Tibial artery (tissue), 4 donors: ENCODE measurements around the gene OPN1SW.

Experiments used
- DNase-seq, 2 donors: peaks; one replicate each; pipeline ENCODE4 v3.0.0-alpha.2; 2019
- H3K27ac ChIP-seq, 2 donors: fragments of 200-600 bp; sonication (generic) in 1 of 2; 1 replicate in 1 of 2; 2 replicates in 1 of 2; pipeline ENCODE4 v1.5.1; 2018 to 2019; ENCODE audit warnings: mild to moderate bottlenecking in 1 of 2
- H3K27me3 ChIP-seq, 2 donors: fragments of 200-600 bp; sonication (generic) in 1 of 2; one replicate each; pipeline versions ENCODE4 v1.5.1 to v1.6.0; 2016 to 2019
- H3K36me3 ChIP-seq, 3 donors: fragments of 200-600 bp; sonication (generic) in 2 of 3; one replicate each; pipeline ENCODE4 v1.5.1; 2016 to 2019; ENCODE audit warnings: mild to moderate bottlenecking in 2 of 3
- H3K4me1 ChIP-seq, 4 donors: fragments of 200-600 bp; sonication (generic) in 2 of 4; 1 replicate in 3 of 4; 2 replicates in 1 of 4; pipeline ENCODE4 v1.5.1; 2016 to 2019
- H3K4me3 ChIP-seq, 2 donors: fragments of 200-600 bp; sonication (generic) in 1 of 2; 1 replicate in 1 of 2; 2 replicates in 1 of 2; pipeline ENCODE4 v1.5.1; 2018 to 2019; ENCODE audit warnings: mild to moderate bottlenecking in 2 of 2
- H3K9me3 ChIP-seq, 3 donors: fragments of 200-600 bp; sonication (generic) in 1 of 3; one replicate each; pipeline ENCODE4 v1.5.1; 2016 to 2019
- CTCF ChIP-seq, 2 experiments: fragments of 200-600 bp in 1 of 2; fragments of 450-650 bp in 1 of 2; IDR thresholded peaks; one replicate each; pipeline ENCODE4 v1.5.1; 2017 to 2019; ENCODE audit warnings: antibody characterized with exemption in 2 of 2, mild to moderate bottlenecking in 1 of 2, moderate library complexity in 1 of 2
- intact Hi-C: fragments of 100-400 bp; cut with DNase I; formaldehyde crosslinking; loops from one replicate; pipeline ENCODE4 v1.15.0; 2023; ENCODE audit warnings: low total_unique reads

The OPN1SW gene

GRCh38 chr7:128778946-128779345 lies 3.4 kb upstream of the OPN1SW start:
- H3K36me3 ChIP-seq, result peaks cover 0 to 11% (median 5%) of the 10 kb centered on the region in 3 donors
- H3K27ac ChIP-seq, result no peak overlapping the region
- H3K4me3 ChIP-seq, result no peak overlapping the region
- no peaks in the 10 kb centered on the region for H3K27me3 ChIP-seq
- no peak for DNase-seq
- intact Hi-C loops, result no loop called here
- no peak for TF ChIP-seq CTCF (IDR thresholded peaks at IDR 0.05)
- H3K9me3 ChIP-seq, result no peaks in the 10 kb centered on the region
- peaks cover 0 to 31% (median 4%) of the 10 kb centered on the region in 4 donors for H3K4me1 ChIP-seq

- H3K4me1 ChIP-seq, result peaks cover 0 to 18% (median 2%) of the 10 kb centered on the region in 4 donors
- no peaks in the 10 kb centered on the region for H3K9me3 ChIP-seq
- intact Hi-C loops, result no loop called here
- H3K36me3 ChIP-seq, result peaks cover 0 to 22% (median 19%) of the 10 kb centered on the region in 3 donors
- no peak overlapping the region for H3K4me3 ChIP-seq
- H3K27me3 ChIP-seq, result no peaks in the 10 kb centered on the region
- no peak for TF ChIP-seq CTCF (IDR thresholded peaks at IDR 0.05)
- peak overlapping the region in 1 of 2 donors; percentile 5 for H3K27ac ChIP-seq
- DNase-seq, result no peak
Measured at GRCh38 chr7:128777156-128778123, 1.8 kb upstream of the OPN1SW start.

GRCh38 chr7:128774921-128775320 lies 673 bp downstream of the OPN1SW start:
- no peak for DNase-seq
- Histone ChIP-seq H3K36me3 (peaks cover 18 to 46% (median 43%) of the 10 kb centered on the region in 3 donors), H3K4me3 (no peak overlapping the region), H3K9me3 (no peaks in the 10 kb centered on the region), H3K27me3 (no peaks in the 10 kb centered on the region), H3K4me1 (no peaks in the 10 kb centered on the region), H3K27ac (no peak overlapping the region)
- TF ChIP-seq CTCF (IDR thresholded peaks at IDR 0.05), result no peak
- intact Hi-C loops, result no loop called here

- TF ChIP-seq CTCF (IDR thresholded peaks at IDR 0.05), result no peak
- Histone ChIP-seq H3K27me3 (no peaks in the 10 kb centered on the region), H3K36me3 (peaks cover 26 to 53% (median 51%) of the 10 kb centered on the region in 3 donors), H3K4me3 (no peak overlapping the region), H3K9me3 (no peaks in the 10 kb centered on the region), H3K4me1 (no peaks in the 10 kb centered on the region), H3K27ac (no peak overlapping the region)
- no peak for DNase-seq
- intact Hi-C loops, result no loop called here
Measured at GRCh38 chr7:128774029-128774689, 1.4 kb downstream of the OPN1SW start.

GRCh38 chr7:128773604-128774003 lies 2.0 kb downstream of the OPN1SW start:
- TF ChIP-seq CTCF (IDR thresholded peaks at IDR 0.05), result no peak
- intact Hi-C loops, result no loop called here
- no peak overlapping the region for H3K4me3 ChIP-seq

More at GRCh38 chr7:128773604-128774003, 2.0 kb downstream of the OPN1SW start:
- peaks cover 30 to 59% (median 56%) of the 10 kb centered on the region in 3 donors for H3K36me3 ChIP-seq
- H3K4me1 ChIP-seq, result no peaks in the 10 kb centered on the region
- H3K9me3 ChIP-seq, result no peaks in the 10 kb centered on the region
- no peak overlapping the region for H3K27ac ChIP-seq
- H3K27me3 ChIP-seq, result no peaks in the 10 kb centered on the region
- no peak for DNase-seq
